Measurements from ENCODE around the gene CDC25C. TPM values are rescaled to one million over a fixed set of nuclear protein-coding genes. Genes with fewer than 3 reads are reported as not detected.

Gene CDC25C
- total RNA-seq (2014; rRNA removed; shearing (Covaris generic); ENCODE audit: low replicate concordance), result 6.1 and 11.1 TPM in 2 replicates

- Histone ChIP-seq H3K9me2 (replicated peaks; ENCODE audit: insufficient read depth, low read length) (no peaks in the 10 kb centered on the region), H2AFZ (ENCODE audit: low read length) (peak within 1 kb of the TSS; percentile 100), H3K4me1 (ENCODE audit: low read length) (peaks cover 24% of the 10 kb centered on the region), H3K9me3 (ENCODE audit: low read length) (no peaks in the 10 kb centered on the region), H3K27ac (ENCODE audit: low read length) (peak within 1 kb of the TSS; percentile 23; the same call in 1 of the 2 replicates), H3K4me2 (ENCODE audit: low read depth, low read length, poor library complexity, severe bottlenecking) (peak within 1 kb of the TSS; percentile 100), H3K36me3 (ENCODE audit: insufficient read depth, low read length) (no peaks in the 10 kb centered on the region), H3K79me2 (ENCODE audit: low read length) (peaks cover 15% of the 10 kb centered on the region), H3K4me3 (ENCODE audit: low read length) (peak within 1 kb of the TSS; percentile 93), H3K9ac (ENCODE audit: low read length) (peak within 1 kb of the TSS; percentile 80), H4K20me1 (ENCODE audit: insufficient read depth, low read depth, low read length) (no peaks in the 10 kb centered on the region), H3K27me3 (ENCODE audit: low read length) (no peaks in the 10 kb centered on the region)
- peak; percentile 99 for DNase-seq
Observed at GRCh38 chr5:138331449-138332368, at the start of gene CDC25C. CDC25C (minus strand) TSS chr5:138331804; CDS start chr5:138331180, 624 bp downstream.

DNA sequence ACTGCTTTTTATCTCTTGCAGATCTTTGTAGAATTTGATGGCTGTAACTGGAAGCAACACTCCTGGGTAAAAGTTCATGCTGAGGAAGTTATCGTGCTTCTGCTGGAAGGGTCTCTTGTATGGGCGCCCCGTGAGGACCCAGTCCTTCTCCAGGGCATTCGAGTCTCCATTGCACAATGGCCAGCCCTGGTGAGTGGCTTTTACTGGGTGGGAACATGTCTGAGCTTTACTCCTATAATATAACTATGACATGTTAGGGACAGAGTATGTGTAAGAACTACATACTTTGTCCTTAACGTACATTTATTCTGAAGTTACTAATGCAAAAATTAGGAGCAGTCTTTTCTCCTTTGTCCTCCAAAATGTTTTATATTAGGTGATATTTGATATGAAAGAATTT is 41.0 kb upstream of the CDC25C start:
- Histone ChIP-seq H3K4me1 (ENCODE audit: low read length) (peaks cover 24% of the 10 kb centered on the region), H3K27ac (ENCODE audit: low read length) (no peak overlapping the region), H3K9me3 (ENCODE audit: low read length) (no peaks in the 10 kb centered on the region), H3K4me2 (ENCODE audit: low read depth, low read length, poor library complexity, severe bottlenecking) (no peak overlapping the region), H4K20me1 (ENCODE audit: insufficient read depth, low read depth, low read length) (no peaks in the 10 kb centered on the region), H3K9ac (ENCODE audit: low read length) (no peak overlapping the region), H3K9me2 (replicated peaks; ENCODE audit: insufficient read depth, low read length) (no peaks in the 10 kb centered on the region), H2AFZ (ENCODE audit: low read length) (no peak overlapping the region), H3K79me2 (ENCODE audit: low read length) (peaks cover 59% of the 10 kb centered on the region), H3K36me3 (ENCODE audit: insufficient read depth, low read length) (peaks cover 11% of the 10 kb centered on the region; the same call in 1 of the 2 replicates), H3K27me3 (ENCODE audit: low read length) (no peaks in the 10 kb centered on the region), H3K4me3 (ENCODE audit: low read length) (no peak overlapping the region)
- no peak for DNase-seq

DNA sequence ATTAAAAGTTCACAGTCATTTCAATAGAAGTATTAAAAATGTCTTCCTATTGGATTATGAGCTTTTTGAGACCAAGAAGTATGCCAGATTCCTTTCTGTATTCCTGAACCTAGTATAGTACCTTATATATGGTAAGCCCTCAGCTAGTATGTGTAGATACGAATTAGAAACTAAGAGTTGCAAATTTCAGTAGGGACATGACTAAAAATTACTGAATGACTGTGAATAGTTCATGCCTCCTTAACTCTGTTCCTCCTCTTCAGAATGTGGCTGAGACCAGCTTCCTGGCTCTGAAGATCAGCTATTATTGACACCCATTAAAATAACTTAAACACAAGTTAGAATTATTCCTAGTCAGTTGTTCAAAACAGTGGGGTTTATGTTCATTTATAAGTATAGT is 40.6 kb upstream of the CDC25C start:
- H3K4me2 ChIP-seq (ENCODE audit: low read depth, low read length, poor library complexity, severe bottlenecking), result no peak overlapping the region
- no peaks in the 10 kb centered on the region for H3K27me3 ChIP-seq (ENCODE audit: low read length)
- no peaks in the 10 kb centered on the region for H3K9me3 ChIP-seq (ENCODE audit: low read length)
- no peak overlapping the region for H3K9ac ChIP-seq (ENCODE audit: low read length)
- no peaks in the 10 kb centered on the region for H3K9me2 ChIP-seq (replicated peaks; ENCODE audit: insufficient read depth, low read length)
- no peak overlapping the region for H3K27ac ChIP-seq (ENCODE audit: low read length)
- no peaks in the 10 kb centered on the region for H4K20me1 ChIP-seq (ENCODE audit: insufficient read depth, low read depth, low read length)
- H3K4me3 ChIP-seq (ENCODE audit: low read length), result no peak overlapping the region
- peaks cover 7% of the 10 kb centered on the region; the same call in 1 of the 2 replicates for H3K36me3 ChIP-seq (ENCODE audit: insufficient read depth, low read length)
- peaks cover 63% of the 10 kb centered on the region for H3K79me2 ChIP-seq (ENCODE audit: low read length)
- no peak overlapping the region for H2AFZ ChIP-seq (ENCODE audit: low read length)
- no peak for DNase-seq
- peaks cover 24% of the 10 kb centered on the region for H3K4me1 ChIP-seq (ENCODE audit: low read length)

- no peak overlapping the region for H2AFZ ChIP-seq (ENCODE audit: low read length)
- H3K4me1 ChIP-seq (ENCODE audit: low read length), result peaks cover 31% of the 10 kb centered on the region
- H3K79me2 ChIP-seq (ENCODE audit: low read length), result peaks cover 71% of the 10 kb centered on the region
- peaks cover 5% of the 10 kb centered on the region; the same call in 1 of the 2 replicates for H3K36me3 ChIP-seq (ENCODE audit: insufficient read depth, low read length)
- no peaks in the 10 kb centered on the region for H3K27me3 ChIP-seq (ENCODE audit: low read length)
- no peak overlapping the region for H3K4me3 ChIP-seq (ENCODE audit: low read length)
- H3K9ac ChIP-seq (ENCODE audit: low read length), result no peak overlapping the region
- no peak for DNase-seq
- H3K9me3 ChIP-seq (ENCODE audit: low read length), result no peaks in the 10 kb centered on the region
- H3K27ac ChIP-seq (ENCODE audit: low read length), result no peak overlapping the region
- no peak overlapping the region for H3K4me2 ChIP-seq (ENCODE audit: low read depth, low read length, poor library complexity, severe bottlenecking)
- peaks cover 7% of the 10 kb centered on the region for H4K20me1 ChIP-seq (ENCODE audit: insufficient read depth, low read depth, low read length)
- H3K9me2 ChIP-seq (replicated peaks; ENCODE audit: insufficient read depth, low read length), result no peaks in the 10 kb centered on the region
Observed at GRCh38 chr5:138371454-138371853, 39.9 kb upstream of the CDC25C start.

- Histone ChIP-seq H3K4me3 (ENCODE audit: low read length) (no peak overlapping the region), H3K36me3 (ENCODE audit: insufficient read depth, low read length) (peaks cover 5% of the 10 kb centered on the region; the same call in 1 of the 2 replicates), H3K4me2 (ENCODE audit: low read depth, low read length, poor library complexity, severe bottlenecking) (no peak overlapping the region), H2AFZ (ENCODE audit: low read length) (no peak overlapping the region), H3K79me2 (ENCODE audit: low read length) (peaks cover 80% of the 10 kb centered on the region), H3K27me3 (ENCODE audit: low read length) (no peaks in the 10 kb centered on the region), H3K9me2 (replicated peaks; ENCODE audit: insufficient read depth, low read length) (no peaks in the 10 kb centered on the region), H3K9me3 (ENCODE audit: low read length) (no peaks in the 10 kb centered on the region), H4K20me1 (ENCODE audit: insufficient read depth, low read depth, low read length) (peaks cover 9% of the 10 kb centered on the region), H3K4me1 (ENCODE audit: low read length) (peaks cover 36% of the 10 kb centered on the region), H3K9ac (ENCODE audit: low read length) (no peak overlapping the region), H3K27ac (ENCODE audit: low read length) (no peak overlapping the region)
- no peak for DNase-seq
Observed at GRCh38 chr5:138370537-138370936, 38.9 kb upstream of the CDC25C start.

DNA sequence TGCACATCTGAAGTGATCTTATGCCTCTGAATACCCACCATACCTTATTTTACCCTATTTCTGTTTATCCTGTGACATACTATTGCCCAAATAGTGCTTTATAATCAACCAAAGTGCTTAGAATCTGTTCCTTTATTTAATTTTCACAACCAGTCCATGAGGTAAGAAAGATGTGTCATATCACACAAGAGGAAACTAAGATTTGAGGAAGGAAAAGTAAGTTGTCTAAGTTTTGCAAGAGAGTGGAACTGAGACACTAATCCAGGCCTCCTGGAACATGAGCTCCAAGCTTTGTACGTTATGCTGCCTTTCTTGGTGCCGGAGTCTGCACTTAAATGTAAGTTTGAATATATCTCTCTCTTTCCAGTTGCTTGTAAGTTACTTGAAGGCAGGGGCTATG is 38.1 kb upstream of the CDC25C start:
- peaks cover 9% of the 10 kb centered on the region for H4K20me1 ChIP-seq (ENCODE audit: insufficient read depth, low read depth, low read length)
- no peak overlapping the region for H3K9ac ChIP-seq (ENCODE audit: low read length)
- peak overlapping the region; percentile 37; the same call in 1 of the 2 replicates for H3K27ac ChIP-seq (ENCODE audit: low read length)
- no peaks in the 10 kb centered on the region for H3K9me3 ChIP-seq (ENCODE audit: low read length)
- no peak overlapping the region for H3K4me3 ChIP-seq (ENCODE audit: low read length)
- H3K79me2 ChIP-seq (ENCODE audit: low read length), result peaks cover 87% of the 10 kb centered on the region
- H3K27me3 ChIP-seq (ENCODE audit: low read length), result no peaks in the 10 kb centered on the region
- peak; percentile 64 for DNase-seq
- H2AFZ ChIP-seq (ENCODE audit: low read length), result no peak overlapping the region
- no peaks in the 10 kb centered on the region for H3K9me2 ChIP-seq (replicated peaks; ENCODE audit: insufficient read depth, low read length)
- H3K36me3 ChIP-seq (ENCODE audit: insufficient read depth, low read length), result peaks cover 2% of the 10 kb centered on the region; the same call in 1 of the 2 replicates
- H3K4me1 ChIP-seq (ENCODE audit: low read length), result peaks cover 36% of the 10 kb centered on the region
- peak overlapping the region; percentile 8 for H3K4me2 ChIP-seq (ENCODE audit: low read depth, low read length, poor library complexity, severe bottlenecking)

GRCh38 chr5:138369261-138369660 is 37.7 kb upstream of the CDC25C start:
- Histone ChIP-seq H3K27me3 (ENCODE audit: low read length) (no peaks in the 10 kb centered on the region), H3K36me3 (ENCODE audit: insufficient read depth, low read length) (no peaks in the 10 kb centered on the region; the same call in 1 of the 2 replicates), H3K4me1 (ENCODE audit: low read length) (peaks cover 36% of the 10 kb centered on the region), H3K9me3 (ENCODE audit: low read length) (no peaks in the 10 kb centered on the region), H3K9me2 (replicated peaks; ENCODE audit: insufficient read depth, low read length) (no peaks in the 10 kb centered on the region), H2AFZ (ENCODE audit: low read length) (no peak overlapping the region), H3K4me2 (ENCODE audit: low read depth, low read length, poor library complexity, severe bottlenecking) (peak overlapping the region; percentile 8), H3K79me2 (ENCODE audit: low read length) (peaks cover 90% of the 10 kb centered on the region), H3K9ac (ENCODE audit: low read length) (no peak overlapping the region), H4K20me1 (ENCODE audit: insufficient read depth, low read depth, low read length) (peaks cover 9% of the 10 kb centered on the region), H3K4me3 (ENCODE audit: low read length) (no peak overlapping the region), H3K27ac (ENCODE audit: low read length) (peak overlapping the region; percentile 37; the same call in 1 of the 2 replicates)
- no peak for DNase-seq

DNA sequence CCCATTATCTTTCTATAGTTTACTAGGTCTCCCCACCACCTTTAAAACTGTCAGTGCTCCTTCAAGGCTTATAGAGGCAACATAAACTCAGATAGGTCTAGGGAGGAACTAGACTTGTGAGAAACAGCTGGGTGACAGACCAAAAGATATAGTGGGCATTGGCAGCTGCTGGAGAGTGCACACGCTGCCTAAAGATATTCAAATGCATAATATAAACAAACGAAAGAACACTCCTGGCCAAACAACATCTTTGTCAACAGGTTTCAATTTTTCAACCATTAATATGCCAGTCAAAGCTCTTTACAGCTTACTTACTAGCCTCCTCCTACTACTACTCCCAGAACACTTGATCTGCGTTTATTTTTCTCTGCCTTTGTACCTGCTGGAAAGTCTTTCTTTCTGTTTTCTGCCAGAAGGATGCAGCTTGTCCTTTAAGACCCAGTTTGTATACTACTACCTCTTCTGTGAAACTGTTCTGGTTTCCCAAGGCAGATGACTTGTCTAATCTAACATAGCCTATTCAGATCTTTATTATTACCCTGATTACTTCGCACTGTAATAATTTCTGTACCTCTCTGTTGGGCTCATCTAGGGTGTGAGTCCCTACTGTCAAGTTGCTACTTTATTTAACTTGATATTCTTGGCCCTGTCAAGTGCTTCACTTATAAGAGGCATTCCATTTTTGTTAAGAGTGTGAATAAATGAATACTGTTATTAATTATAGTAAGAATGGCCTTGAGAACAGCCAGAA is 35.2 kb upstream of the CDC25C start:
- no peak overlapping the region for H3K4me2 ChIP-seq (ENCODE audit: low read depth, low read length, poor library complexity, severe bottlenecking)
- H3K36me3 ChIP-seq (ENCODE audit: insufficient read depth, low read length), result no peaks in the 10 kb centered on the region; the same call in 1 of the 2 replicates
- H3K9me2 ChIP-seq (replicated peaks; ENCODE audit: insufficient read depth, low read length), result no peaks in the 10 kb centered on the region
- H3K9me3 ChIP-seq (ENCODE audit: low read length), result no peaks in the 10 kb centered on the region
- H3K27me3 ChIP-seq (ENCODE audit: low read length), result no peaks in the 10 kb centered on the region
- peaks cover 9% of the 10 kb centered on the region for H4K20me1 ChIP-seq (ENCODE audit: insufficient read depth, low read depth, low read length)
- DNase-seq, result no peak
- no peak overlapping the region for H2AFZ ChIP-seq (ENCODE audit: low read length)
- H3K79me2 ChIP-seq (ENCODE audit: low read length), result peaks cover 97% of the 10 kb centered on the region
- no peak overlapping the region for H3K4me3 ChIP-seq (ENCODE audit: low read length)
- H3K4me1 ChIP-seq (ENCODE audit: low read length), result peaks cover 31% of the 10 kb centered on the region
- peak overlapping the region; percentile 32; the same call in 1 of the 2 replicates for H3K27ac ChIP-seq (ENCODE audit: low read length)
- no peak overlapping the region for H3K9ac ChIP-seq (ENCODE audit: low read length)

Data from Karpas-422 (cell line).